Breast epithelium (tissue), 3 donors: Measurements from ENCODE around the gene CEP128.

Experiments used
- POLR2A ChIP-seq: fragments of 450-650 bp; IDR thresholded peaks from one replicate; pipeline ENCODE4 v1.6.1; 2016; ENCODE audit warnings: antibody characterized with exemption, mild to moderate bottlenecking, moderate library complexity
- POLR2AphosphoS5 ChIP-seq, 3 donors: sonication (generic); formaldehyde crosslinking; IDR thresholded peaks; one replicate each; pipeline ENCODE4 v1.6.1; 2017; ENCODE audit warnings: antibody characterized with exemption in 3 of 3
- TF ChIP-seq, protein P1 (sequence below), 3 donors: fragments of 450-650 bp; IDR thresholded peaks; one replicate each; pipeline ENCODE4 v1.5.1; 2016 to 2017; ENCODE audit warnings: antibody characterized with exemption in 3 of 3, mild to moderate bottlenecking in 3 of 3, moderate library complexity in 3 of 3

DNA sequence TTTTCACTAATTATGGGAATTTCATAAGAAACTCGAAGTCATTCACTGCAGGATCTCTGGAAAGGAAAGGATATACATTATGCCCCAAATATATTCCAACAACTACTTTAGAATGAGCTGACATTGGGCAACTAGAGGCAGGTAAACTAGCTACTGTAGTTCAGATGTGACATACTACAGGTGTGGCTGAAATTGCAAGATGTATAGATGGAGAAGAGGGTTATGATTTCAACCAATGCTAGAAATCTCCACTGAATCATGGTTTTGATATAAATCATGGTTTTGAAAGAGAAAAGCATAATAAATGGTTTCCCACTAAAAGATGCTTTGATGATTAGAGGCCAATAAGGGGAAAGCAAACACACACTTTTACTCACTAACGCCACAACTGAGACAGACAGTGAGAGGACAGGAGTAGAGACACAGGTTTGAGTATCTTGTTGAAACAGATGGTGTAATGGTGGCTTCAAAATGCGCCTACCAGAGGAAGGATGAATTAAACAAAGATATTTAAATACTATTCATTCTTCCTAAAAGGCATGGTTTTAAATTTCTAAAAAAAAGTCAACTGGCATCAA lies 434.2 kb downstream of the CEP128 start:
- TF ChIP-seq, protein P1, sequence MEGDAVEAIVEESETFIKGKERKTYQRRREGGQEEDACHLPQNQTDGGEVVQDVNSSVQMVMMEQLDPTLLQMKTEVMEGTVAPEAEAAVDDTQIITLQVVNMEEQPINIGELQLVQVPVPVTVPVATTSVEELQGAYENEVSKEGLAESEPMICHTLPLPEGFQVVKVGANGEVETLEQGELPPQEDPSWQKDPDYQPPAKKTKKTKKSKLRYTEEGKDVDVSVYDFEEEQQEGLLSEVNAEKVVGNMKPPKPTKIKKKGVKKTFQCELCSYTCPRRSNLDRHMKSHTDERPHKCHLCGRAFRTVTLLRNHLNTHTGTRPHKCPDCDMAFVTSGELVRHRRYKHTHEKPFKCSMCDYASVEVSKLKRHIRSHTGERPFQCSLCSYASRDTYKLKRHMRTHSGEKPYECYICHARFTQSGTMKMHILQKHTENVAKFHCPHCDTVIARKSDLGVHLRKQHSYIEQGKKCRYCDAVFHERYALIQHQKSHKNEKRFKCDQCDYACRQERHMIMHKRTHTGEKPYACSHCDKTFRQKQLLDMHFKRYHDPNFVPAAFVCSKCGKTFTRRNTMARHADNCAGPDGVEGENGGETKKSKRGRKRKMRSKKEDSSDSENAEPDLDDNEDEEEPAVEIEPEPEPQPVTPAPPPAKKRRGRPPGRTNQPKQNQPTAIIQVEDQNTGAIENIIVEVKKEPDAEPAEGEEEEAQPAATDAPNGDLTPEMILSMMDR (IDR thresholded peaks at IDR 0.05), result no peak
- no peak for TF ChIP-seq POLR2A
- TF ChIP-seq POLR2AphosphoS5 (IDR thresholded peaks at IDR 0.05), result no peak
